Measurements from ENCODE around the gene ATP13A3.

The ATP13A3 gene

GRCh38 chr3:194455481-194455880, 31.3 kb downstream of the ATP13A3 start:
- DNase-seq (ENCODE audit: low read depth) = no peak
- TF ChIP-seq CTCF (conservative IDR thresholded peaks at IDR 0.05; ENCODE audit: low read length) = no peak
- H3K4me3 ChIP-seq (ENCODE audit: low read length) = no peak overlapping the region

- no peak overlapping the region for H3K4me3 ChIP-seq (ENCODE audit: low read length)
- DNase-seq (ENCODE audit: low read depth) = no peak
- no peak for TF ChIP-seq CTCF (conservative IDR thresholded peaks at IDR 0.05; ENCODE audit: low read length)
These were observed 36.5 kb downstream of the ATP13A3 start for GRCh38 chr3:194450341-194450740.

GRCh38 chr3:194449913-194450312, 36.9 kb downstream of the ATP13A3 start:
- H3K4me3 ChIP-seq (ENCODE audit: low read length) = no peak overlapping the region
- DNase-seq (ENCODE audit: low read depth) = no peak
- no peak for TF ChIP-seq CTCF (conservative IDR thresholded peaks at IDR 0.05; ENCODE audit: low read length)

GRCh38 chr3:194447657-194448056, 39.1 kb downstream of the ATP13A3 start:
- H3K4me3 ChIP-seq (ENCODE audit: low read length) = no peak overlapping the region
- TF ChIP-seq CTCF (conservative IDR thresholded peaks at IDR 0.05; ENCODE audit: low read length) = no peak
- no peak for DNase-seq (ENCODE audit: low read depth)

GRCh38 chr3:194447161-194447560, 39.6 kb downstream of the ATP13A3 start:
- H3K4me3 ChIP-seq (ENCODE audit: low read length) = no peak overlapping the region
- no peak for TF ChIP-seq CTCF (conservative IDR thresholded peaks at IDR 0.05; ENCODE audit: low read length)
- DNase-seq (ENCODE audit: low read depth) = no peak

GRCh38 chr3:194446754-194447153, 40.0 kb downstream of the ATP13A3 start:
- H3K4me3 ChIP-seq (ENCODE audit: low read length) = no peak overlapping the region
- no peak for TF ChIP-seq CTCF (conservative IDR thresholded peaks at IDR 0.05; ENCODE audit: low read length)
- DNase-seq (ENCODE audit: low read depth) = no peak

- TF ChIP-seq CTCF (conservative IDR thresholded peaks at IDR 0.05; ENCODE audit: low read length) = no peak
- H3K4me3 ChIP-seq (ENCODE audit: low read length) = no peak overlapping the region
- DNase-seq (ENCODE audit: low read depth) = no peak
These were observed 40.6 kb downstream of the ATP13A3 start for GRCh38 chr3:194446172-194446571.
